Chondrocyte (in vitro differentiated cells): ENCODE data around the gene FXYD7. TPM values are rescaled to one million over a fixed set of nuclear protein-coding genes. Genes with fewer than 3 reads are reported as not detected.

Experiments used
- DNase-seq: peaks from one replicate; pipeline ENCODE4 v3.0.0; 2021; ENCODE audit warnings: mixed read lengths, low spot score
- H3K27ac Mint-ChIP-seq: one replicate; pipeline ENCODE4 v1.8.0; 2021; ENCODE audit warnings: mild to moderate bottlenecking, moderate library complexity, mixed read lengths; ENCODE audit not compliant: unreplicated experiment
- H3K27me3 Mint-ChIP-seq: 2 replicates; pipeline ENCODE4 v1.8.0; 2021; ENCODE audit warnings: low read depth, mixed read lengths
- H3K36me3 Mint-ChIP-seq: 2 replicates; pipeline ENCODE4 v1.8.0; 2021; ENCODE audit warnings: low read depth, mixed read lengths
- H3K4me1 Mint-ChIP-seq: 2 replicates; pipeline ENCODE4 v1.8.0; 2021; ENCODE audit warnings: low read depth, mild to moderate bottlenecking, mixed read lengths
- H3K4me3 Mint-ChIP-seq: one replicate; pipeline ENCODE4 v1.8.0; 2021; ENCODE audit warnings: mild to moderate bottlenecking, moderate library complexity, mixed read lengths; ENCODE audit not compliant: unreplicated experiment
- H3K9me3 Mint-ChIP-seq: 2 replicates; pipeline ENCODE4 v1.8.0; 2021; ENCODE audit warnings: low read depth, mixed read lengths
- total RNA-seq: library from RNA; stranded (reverse); gene quantifications from 3 replicates; pipeline ENCODE4 v1.2.1, GENCODE V29; 2021
- TF ChIP-seq, protein P1 (sequence below): fragments of 200-600 bp; sonication (generic); IDR thresholded peaks from 2 replicates; pipeline ENCODE4 v1.5.0; 2021; ENCODE audit warnings: antibody characterized with exemption, mild to moderate bottlenecking, moderate library complexity

Gene FXYD7
- total RNA-seq, 1 donor from 2014 or later, result not detected

DNA sequence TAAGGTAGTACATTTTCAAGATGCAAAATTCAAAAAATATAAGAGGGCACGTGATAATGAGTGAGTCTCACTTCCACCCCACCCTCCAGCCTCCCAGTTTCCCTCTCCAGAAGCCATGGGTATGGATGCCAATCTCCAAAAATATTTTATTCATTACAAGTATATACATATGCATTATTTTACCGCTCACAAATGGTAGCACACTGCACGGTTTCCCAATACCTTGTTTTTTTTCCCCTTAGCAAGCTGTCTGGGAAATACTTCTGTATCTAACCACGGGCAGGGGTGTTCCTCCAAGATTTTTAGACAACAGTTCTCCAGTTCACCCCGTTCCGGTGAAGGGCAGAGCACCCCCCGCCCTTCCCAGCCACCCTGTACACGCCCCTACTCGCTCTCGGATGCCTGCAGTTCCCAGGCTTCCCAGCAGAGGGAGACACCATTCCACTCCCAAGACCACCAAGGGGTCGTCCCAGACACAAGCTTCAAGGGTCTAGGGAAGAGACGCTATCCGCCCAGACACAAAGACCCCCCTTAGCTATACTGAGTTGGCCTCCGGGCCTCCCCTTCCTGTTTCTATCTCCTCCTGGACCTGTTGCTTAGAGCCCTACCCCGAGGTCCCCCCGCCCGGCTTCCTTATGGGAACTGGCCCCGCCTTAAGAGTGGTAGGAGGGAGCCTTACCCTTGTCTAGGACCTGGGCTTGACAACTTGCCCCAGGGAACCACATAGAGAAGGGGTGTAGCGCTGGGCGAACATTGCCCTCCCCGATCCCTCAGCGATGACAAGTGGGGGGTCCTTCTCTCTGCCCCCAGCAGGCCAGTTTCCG, 28.5 kb upstream of the FXYD7 start:
- peaks cover 18% of the 10 kb centered on the region for H3K27me3 Mint-ChIP-seq
- peaks cover 8% of the 10 kb centered on the region for H3K4me1 Mint-ChIP-seq
- peak overlapping the region; percentile 57 for H3K4me3 Mint-ChIP-seq
- H3K9me3 Mint-ChIP-seq, result no peaks in the 10 kb centered on the region
- DNase-seq, result no peak
- no peaks in the 10 kb centered on the region for H3K36me3 Mint-ChIP-seq
- no peak overlapping the region for H3K27ac Mint-ChIP-seq
- TF ChIP-seq, protein P1, sequence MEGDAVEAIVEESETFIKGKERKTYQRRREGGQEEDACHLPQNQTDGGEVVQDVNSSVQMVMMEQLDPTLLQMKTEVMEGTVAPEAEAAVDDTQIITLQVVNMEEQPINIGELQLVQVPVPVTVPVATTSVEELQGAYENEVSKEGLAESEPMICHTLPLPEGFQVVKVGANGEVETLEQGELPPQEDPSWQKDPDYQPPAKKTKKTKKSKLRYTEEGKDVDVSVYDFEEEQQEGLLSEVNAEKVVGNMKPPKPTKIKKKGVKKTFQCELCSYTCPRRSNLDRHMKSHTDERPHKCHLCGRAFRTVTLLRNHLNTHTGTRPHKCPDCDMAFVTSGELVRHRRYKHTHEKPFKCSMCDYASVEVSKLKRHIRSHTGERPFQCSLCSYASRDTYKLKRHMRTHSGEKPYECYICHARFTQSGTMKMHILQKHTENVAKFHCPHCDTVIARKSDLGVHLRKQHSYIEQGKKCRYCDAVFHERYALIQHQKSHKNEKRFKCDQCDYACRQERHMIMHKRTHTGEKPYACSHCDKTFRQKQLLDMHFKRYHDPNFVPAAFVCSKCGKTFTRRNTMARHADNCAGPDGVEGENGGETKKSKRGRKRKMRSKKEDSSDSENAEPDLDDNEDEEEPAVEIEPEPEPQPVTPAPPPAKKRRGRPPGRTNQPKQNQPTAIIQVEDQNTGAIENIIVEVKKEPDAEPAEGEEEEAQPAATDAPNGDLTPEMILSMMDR, result peak; percentile 95

DNA sequence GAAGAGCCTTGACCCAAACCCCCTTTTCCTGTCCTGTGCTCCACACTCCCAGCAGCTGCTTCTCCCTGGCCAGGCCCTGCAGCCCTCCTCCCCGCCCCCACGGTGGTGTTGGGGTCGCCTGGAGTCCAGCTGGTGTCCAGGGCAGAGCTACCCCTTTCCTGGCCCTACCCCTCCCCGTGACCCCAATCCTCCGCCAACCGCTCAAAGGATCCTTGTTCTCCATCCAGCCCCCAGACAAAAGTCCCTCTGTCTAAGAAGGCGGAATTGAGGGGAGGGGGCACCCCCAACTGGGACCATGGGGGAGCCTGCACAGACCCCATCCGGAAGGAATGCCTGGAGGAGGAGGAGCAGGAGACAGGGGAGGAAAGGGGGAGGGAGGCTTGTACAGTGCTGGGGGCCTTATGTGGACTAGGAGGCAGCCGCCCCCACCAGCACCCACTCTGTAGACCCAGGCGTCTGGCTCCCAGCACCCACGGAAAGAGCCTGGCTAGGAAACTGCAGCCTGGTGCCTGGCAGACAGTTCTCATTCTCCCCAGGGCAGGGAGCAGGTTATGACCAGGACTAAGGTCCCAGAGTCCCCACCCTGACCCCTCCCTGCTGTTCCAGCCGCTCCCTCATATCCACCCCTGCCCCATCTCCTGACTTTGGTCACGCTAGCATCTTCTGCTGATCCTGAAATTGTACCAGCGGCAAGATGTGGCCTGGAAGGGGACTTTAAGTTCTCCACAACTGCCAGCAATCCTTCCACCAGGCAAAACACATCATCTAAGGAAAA, 27.7 kb upstream of the FXYD7 start, which contains the start of gene FXYD3:
TSS of gene FXYD3 (plus strand) at position 647 of the 775 bp plus-strand sequence. CDS start 3,554 bp downstream, outside the sequence.
- no peak for DNase-seq
- Mint-ChIP-seq H3K4me1 (peaks cover 11% of the 10 kb centered on the region), H3K36me3 (no peaks in the 10 kb centered on the region), H3K9me3 (no peaks in the 10 kb centered on the region), H3K27me3 (peaks cover 18% of the 10 kb centered on the region), H3K27ac (no peak within 1 kb of the TSS), H3K4me3 (peak within 1 kb of the TSS; percentile 57)
- TF ChIP-seq, protein P1, result no peak

DNA sequence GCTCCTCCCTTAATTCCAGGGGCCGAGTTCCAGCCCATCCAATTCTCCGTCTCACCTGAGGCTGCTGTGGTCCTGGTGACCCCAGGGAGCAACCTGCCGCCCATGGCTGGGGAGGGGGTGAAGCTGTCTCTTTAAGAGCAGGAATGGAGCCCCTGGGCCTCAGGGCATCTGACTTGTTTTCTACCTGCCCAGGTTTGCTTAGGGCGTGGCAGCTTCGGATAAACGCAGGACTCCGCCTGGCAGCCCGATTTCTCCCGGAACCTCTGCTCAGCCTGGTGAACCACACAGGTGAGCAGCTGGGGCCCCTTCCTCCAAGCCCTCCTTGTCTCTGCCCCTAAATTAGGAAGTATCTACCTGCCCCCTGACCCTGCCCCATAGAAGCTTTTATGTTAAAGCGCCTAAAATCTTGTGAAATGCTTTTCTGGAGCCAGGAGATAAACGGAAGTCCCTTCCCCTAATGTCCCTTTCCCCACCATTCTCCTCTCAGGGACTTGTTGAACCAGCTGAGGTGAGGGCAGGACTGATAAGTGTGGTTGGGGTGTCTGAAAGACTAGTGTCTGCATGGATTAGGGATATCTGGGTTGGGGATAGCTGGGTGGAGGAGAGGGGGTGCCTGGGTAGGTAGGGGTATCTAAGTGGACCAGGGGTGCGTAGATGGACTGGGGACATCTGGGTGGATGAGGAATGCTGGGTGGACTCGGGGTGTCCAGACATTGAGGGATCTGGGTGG, 26.8 kb upstream of the FXYD7 start:
- TF ChIP-seq, protein P1, result no peak
- DNase-seq, result no peak
- Mint-ChIP-seq H3K27me3 (peaks cover 18% of the 10 kb centered on the region), H3K4me1 (peaks cover 14% of the 10 kb centered on the region), H3K36me3 (no peaks in the 10 kb centered on the region), H3K9me3 (no peaks in the 10 kb centered on the region), H3K4me3 (no peak overlapping the region), H3K27ac (no peak overlapping the region)

DNA sequence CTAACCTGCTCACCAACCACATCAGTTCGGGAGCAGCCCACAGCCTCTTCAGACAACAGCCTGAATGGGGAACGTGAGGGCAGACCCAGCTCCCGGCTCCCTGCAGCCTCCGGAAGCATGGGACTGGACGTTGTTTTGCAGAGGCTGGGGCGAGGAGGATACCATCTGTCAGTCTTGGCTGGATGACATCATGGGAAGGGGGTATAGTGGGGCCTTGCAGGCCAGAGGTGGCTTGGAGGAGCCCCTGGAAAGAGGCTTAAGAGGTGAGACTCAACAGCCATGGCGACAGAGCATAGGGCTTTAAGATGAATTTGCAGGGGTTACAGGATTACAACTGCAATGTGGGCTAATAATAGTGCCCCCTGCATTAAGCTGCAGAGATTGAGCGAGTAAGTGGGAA, 25.9 kb upstream of the FXYD7 start:
- no peak for DNase-seq
- H3K4me3 Mint-ChIP-seq, result no peak overlapping the region
- H3K9me3 Mint-ChIP-seq, result no peaks in the 10 kb centered on the region
- TF ChIP-seq, protein P1, result no peak
- no peak overlapping the region for H3K27ac Mint-ChIP-seq
- H3K4me1 Mint-ChIP-seq, result peaks cover 14% of the 10 kb centered on the region
- H3K36me3 Mint-ChIP-seq, result no peaks in the 10 kb centered on the region
- peaks cover 16% of the 10 kb centered on the region for H3K27me3 Mint-ChIP-seq

DNA sequence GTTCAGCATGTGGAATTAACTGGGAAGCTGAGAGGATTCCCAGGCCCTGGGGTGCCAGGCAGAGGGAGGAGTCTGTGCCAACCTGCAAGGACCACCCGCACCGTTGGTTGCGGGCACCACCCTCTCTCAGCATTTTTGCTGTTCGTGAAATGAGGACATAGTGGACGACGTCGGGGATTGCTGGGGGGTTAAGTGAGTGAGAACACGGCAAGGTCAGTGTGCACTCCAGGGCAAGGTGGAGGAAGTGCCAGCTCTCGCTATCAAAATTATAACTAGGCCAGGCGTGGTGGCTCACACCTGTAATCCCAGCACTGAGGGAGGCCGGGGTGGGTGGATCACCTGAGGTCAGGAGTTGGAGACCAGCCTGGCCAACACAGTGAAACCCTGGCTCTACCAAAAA, 25.3 kb upstream of the FXYD7 start:
- no peak for DNase-seq
- no peak overlapping the region for H3K27ac Mint-ChIP-seq
- H3K9me3 Mint-ChIP-seq, result no peaks in the 10 kb centered on the region
- peaks cover 14% of the 10 kb centered on the region for H3K4me1 Mint-ChIP-seq
- H3K27me3 Mint-ChIP-seq, result peaks cover 19% of the 10 kb centered on the region
- H3K36me3 Mint-ChIP-seq, result no peaks in the 10 kb centered on the region
- H3K4me3 Mint-ChIP-seq, result no peak overlapping the region
- TF ChIP-seq, protein P1, result no peak
